GM23338 (cell line): ENCODE results near the gene ACTR10. TPM values are rescaled to one million over a fixed set of nuclear protein-coding genes. Genes with fewer than 3 reads are reported as not detected.

ENCODE experiments used
- ATAC-seq: fragments of 200-7000 bp; cut with Tn5 transposase; 3 replicates; pipeline ENCODE4 v1.9.1; 2020
- DNase-seq: peaks from one replicate; pipeline ENCODE4 v3.0.0-alpha.2; 2015; ENCODE audit warnings: low spot score
- H2AFZ ChIP-seq: fragments of 200-600 bp; sonication (generic); 2 replicates; pipeline ENCODE4 v1.8.0; 2016; ENCODE audit warnings: antibody characterized with exemption, mild to moderate bottlenecking, moderate library complexity
- H3F3A ChIP-seq: fragments of 200-600 bp; sonication (generic); replicated peaks from 2 replicates; pipeline ENCODE4 v1.8.0; 2017; ENCODE audit warnings: antibody characterized with exemption, mixed run types, low read depth
- H3K27ac ChIP-seq: fragments of 200-600 bp; sonication (generic); 2 replicates; pipeline ENCODE4 v1.6.1; 2016; ENCODE audit warnings: low read depth
- H3K27me3 ChIP-seq: fragments of 200-600 bp; sonication (generic); 2 replicates; pipeline ENCODE4 v1.8.0; 2016; ENCODE audit warnings: mild to moderate bottlenecking, mixed run types, moderate library complexity; ENCODE audit not compliant: insufficient read depth
- H3K36me3 ChIP-seq: fragments of 200-600 bp; sonication (generic); 2 replicates; pipeline ENCODE4 v1.8.0; 2016; ENCODE audit warnings: mild to moderate bottlenecking; ENCODE audit not compliant: insufficient read depth
- H3K4me1 ChIP-seq: fragments of 200-600 bp; sonication (generic); 2 replicates; pipeline ENCODE4 v1.8.0; 2016; ENCODE audit warnings: mild to moderate bottlenecking, moderate library complexity; ENCODE audit not compliant: insufficient read depth
- H3K4me2 ChIP-seq: fragments of 200-600 bp; sonication (generic); 2 replicates; pipeline ENCODE4 v1.7.1; 2017; ENCODE audit warnings: mixed run types
- H3K4me3 ChIP-seq: fragments of 200-600 bp; sonication (generic); 2 replicates; pipeline ENCODE4 v1.6.1; 2016; ENCODE audit warnings: mixed run types
- H3K79me2 ChIP-seq: fragments of 200-600 bp; sonication (generic); replicated peaks from 2 replicates; pipeline ENCODE4 v1.8.0; 2017; ENCODE audit warnings: mild to moderate bottlenecking; ENCODE audit not compliant: insufficient read depth
- H3K9me2 ChIP-seq: fragments of 200-600 bp; sonication (generic); 2 replicates; pipeline ENCODE4 v1.8.0; 2017; ENCODE audit not compliant: insufficient read depth
- H4K20me1 ChIP-seq: fragments of 200-600 bp; sonication (generic); replicated peaks from 2 replicates; pipeline ENCODE4 v1.8.0; 2017; ENCODE audit warnings: mild to moderate bottlenecking; ENCODE audit not compliant: insufficient read depth
- H3K27ac Mint-ChIP-seq: 2 replicates; pipeline ENCODE4 v1.8.0; 2020; ENCODE audit warnings: inconsistent platforms, mild to moderate bottlenecking, moderate library complexity, mixed read lengths
- H3K27me3 Mint-ChIP-seq: 3 replicates; pipeline ENCODE4 v1.8.0; 2022; ENCODE audit warnings: low read depth, mild to moderate bottlenecking, moderate library complexity, mixed read lengths, inconsistent platforms; ENCODE audit not compliant: insufficient read depth, poor library complexity
- H3K36me3 Mint-ChIP-seq: 3 replicates; pipeline ENCODE4 v1.8.0; 2021; ENCODE audit warnings: low read depth, mild to moderate bottlenecking, inconsistent platforms, moderate library complexity, mixed read lengths
- H3K4me1 Mint-ChIP-seq: 3 replicates; pipeline ENCODE4 v1.8.0; 2020; ENCODE audit warnings: mild to moderate bottlenecking, inconsistent platforms, mixed read lengths
- H3K4me3 Mint-ChIP-seq: 3 replicates; pipeline ENCODE4 v1.8.0; 2021; ENCODE audit warnings: moderate library complexity, mild to moderate bottlenecking, inconsistent platforms, mixed read lengths
- H3K9me3 Mint-ChIP-seq: 3 replicates; pipeline ENCODE4 v1.8.0; 2020; ENCODE audit warnings: moderate library complexity, mild to moderate bottlenecking, inconsistent platforms, mixed read lengths
- CREB1 ChIP-seq: fragments of 250-450 bp; sonication (Bioruptor Pico); IDR thresholded peaks from 2 replicates; pipeline ENCODE4 v1.5.0; 2020; ENCODE audit warnings: low read depth, mild to moderate bottlenecking, moderate library complexity
- EZH2phosphoT487 ChIP-seq: fragments of 200-600 bp; sonication (generic); IDR thresholded peaks from one replicate; pipeline ENCODE4 v1.8.1; 2018; ENCODE audit warnings: antibody characterized with exemption; ENCODE audit not compliant: unreplicated experiment
- NANOG ChIP-seq: IDR thresholded peaks from 2 replicates; pipeline ENCODE4 v1.6.1; 2016; ENCODE audit warnings: antibody characterized with exemption, borderline replicate concordance
- POLR2AphosphoS5 ChIP-seq: IDR thresholded peaks from 2 replicates; pipeline ENCODE4 v1.6.1; 2016; ENCODE audit warnings: antibody characterized with exemption, low read depth
- STAT1 ChIP-seq: IDR thresholded peaks from one replicate; pipeline ENCODE4 v1.6.1; 2016; ENCODE audit warnings: antibody characterized with exemption; ENCODE audit not compliant: unreplicated experiment
- ZNF114 ChIP-seq: fragments of 250-450 bp; sonication (Bioruptor Pico); IDR thresholded peaks from 2 replicates; pipeline ENCODE4 v1.5.0; 2020; ENCODE audit warnings: mild to moderate bottlenecking, moderate library complexity
- polyA plus RNA-seq: library from polyadenylated mRNA; unstranded; fragments of >200 nt; fragmentation: Nextera tagmentation; extraction: Ambion mirVana; gene quantifications from 2 replicates; pipeline ENCODE4 v1.2.1, GENCODE V29; 2016
- total RNA-seq: library from RNA; depleted of rRNA; stranded (reverse); fragments of >200 nt; shearing (Covaris generic); gene quantifications from 2 replicates; pipeline ENCODE4 v1.2.3, GENCODE V29; 2014
- TF ChIP-seq, protein P1 (sequence below): IDR thresholded peaks from 2 replicates; pipeline ENCODE4 v1.6.1; 2016; ENCODE audit warnings: antibody characterized with exemption
- TF ChIP-seq, protein P2 (sequence below): IDR thresholded peaks from one replicate; pipeline ENCODE4 v1.6.1; 2018; ENCODE audit warnings: antibody characterized with exemption; ENCODE audit not compliant: unreplicated experiment
- TF ChIP-seq, protein P3 (sequence below), 2 experiments: fragments of 200-600 bp in 1 of 2; sonication (generic) in 1 of 2; conservative IDR thresholded peaks; 2 replicates each; pipeline versions ENCODE4 v1.5.1 to v1.6.1; 2016 to 2017; ENCODE audit warnings: antibody characterized with exemption in 2 of 2, low read depth in 2 of 2, mild to moderate bottlenecking in 2 of 2, moderate library complexity in 1 of 2

Gene ACTR10
- total and polyA plus RNA-seq, 2 experiments from 2014 or later: 30.8 to 50.2 TPM

DNA sequence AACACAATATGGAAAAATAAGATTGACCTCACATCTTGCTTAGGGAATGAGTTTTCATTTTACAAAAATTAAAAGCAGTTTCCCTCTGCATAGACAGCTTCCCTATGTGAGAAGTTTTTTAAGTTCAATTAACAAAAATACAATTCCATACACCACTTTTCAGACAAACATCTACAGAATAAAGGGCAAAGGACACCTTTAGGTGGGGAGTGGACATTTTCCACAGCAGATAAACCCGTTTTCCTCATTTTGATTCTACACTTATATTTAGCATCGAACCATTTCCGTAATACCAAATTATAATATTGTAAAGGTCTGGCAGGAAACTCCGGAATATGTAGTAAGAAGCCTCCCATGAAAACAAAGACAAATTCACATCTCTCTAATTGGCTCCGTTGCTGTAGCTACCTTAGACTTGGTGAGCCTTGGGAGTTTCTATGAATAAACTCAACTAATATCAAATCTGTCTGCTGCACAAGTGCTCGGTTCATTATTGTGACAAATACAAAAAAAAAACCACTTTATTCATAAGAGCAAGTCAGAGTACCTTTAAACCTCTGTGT is 49.6 kb upstream of the ACTR10 start (continued):
- TF ChIP-seq, protein P1, sequence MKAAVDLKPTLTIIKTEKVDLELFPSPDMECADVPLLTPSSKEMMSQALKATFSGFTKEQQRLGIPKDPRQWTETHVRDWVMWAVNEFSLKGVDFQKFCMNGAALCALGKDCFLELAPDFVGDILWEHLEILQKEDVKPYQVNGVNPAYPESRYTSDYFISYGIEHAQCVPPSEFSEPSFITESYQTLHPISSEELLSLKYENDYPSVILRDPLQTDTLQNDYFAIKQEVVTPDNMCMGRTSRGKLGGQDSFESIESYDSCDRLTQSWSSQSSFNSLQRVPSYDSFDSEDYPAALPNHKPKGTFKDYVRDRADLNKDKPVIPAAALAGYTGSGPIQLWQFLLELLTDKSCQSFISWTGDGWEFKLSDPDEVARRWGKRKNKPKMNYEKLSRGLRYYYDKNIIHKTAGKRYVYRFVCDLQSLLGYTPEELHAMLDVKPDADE: no peak
- TF ChIP-seq, protein P2, sequence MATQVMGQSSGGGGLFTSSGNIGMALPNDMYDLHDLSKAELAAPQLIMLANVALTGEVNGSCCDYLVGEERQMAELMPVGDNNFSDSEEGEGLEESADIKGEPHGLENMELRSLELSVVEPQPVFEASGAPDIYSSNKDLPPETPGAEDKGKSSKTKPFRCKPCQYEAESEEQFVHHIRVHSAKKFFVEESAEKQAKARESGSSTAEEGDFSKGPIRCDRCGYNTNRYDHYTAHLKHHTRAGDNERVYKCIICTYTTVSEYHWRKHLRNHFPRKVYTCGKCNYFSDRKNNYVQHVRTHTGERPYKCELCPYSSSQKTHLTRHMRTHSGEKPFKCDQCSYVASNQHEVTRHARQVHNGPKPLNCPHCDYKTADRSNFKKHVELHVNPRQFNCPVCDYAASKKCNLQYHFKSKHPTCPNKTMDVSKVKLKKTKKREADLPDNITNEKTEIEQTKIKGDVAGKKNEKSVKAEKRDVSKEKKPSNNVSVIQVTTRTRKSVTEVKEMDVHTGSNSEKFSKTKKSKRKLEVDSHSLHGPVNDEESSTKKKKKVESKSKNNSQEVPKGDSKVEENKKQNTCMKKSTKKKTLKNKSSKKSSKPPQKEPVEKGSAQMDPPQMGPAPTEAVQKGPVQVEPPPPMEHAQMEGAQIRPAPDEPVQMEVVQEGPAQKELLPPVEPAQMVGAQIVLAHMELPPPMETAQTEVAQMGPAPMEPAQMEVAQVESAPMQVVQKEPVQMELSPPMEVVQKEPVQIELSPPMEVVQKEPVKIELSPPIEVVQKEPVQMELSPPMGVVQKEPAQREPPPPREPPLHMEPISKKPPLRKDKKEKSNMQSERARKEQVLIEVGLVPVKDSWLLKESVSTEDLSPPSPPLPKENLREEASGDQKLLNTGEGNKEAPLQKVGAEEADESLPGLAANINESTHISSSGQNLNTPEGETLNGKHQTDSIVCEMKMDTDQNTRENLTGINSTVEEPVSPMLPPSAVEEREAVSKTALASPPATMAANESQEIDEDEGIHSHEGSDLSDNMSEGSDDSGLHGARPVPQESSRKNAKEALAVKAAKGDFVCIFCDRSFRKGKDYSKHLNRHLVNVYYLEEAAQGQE: no peak
- TF ChIP-seq POLR2AphosphoS5 (no peak), CREB1 (CRISPR knock-in tag) (no peak), EZH2phosphoT487 (no peak), STAT1 (no peak), NANOG (no peak)

DNA sequence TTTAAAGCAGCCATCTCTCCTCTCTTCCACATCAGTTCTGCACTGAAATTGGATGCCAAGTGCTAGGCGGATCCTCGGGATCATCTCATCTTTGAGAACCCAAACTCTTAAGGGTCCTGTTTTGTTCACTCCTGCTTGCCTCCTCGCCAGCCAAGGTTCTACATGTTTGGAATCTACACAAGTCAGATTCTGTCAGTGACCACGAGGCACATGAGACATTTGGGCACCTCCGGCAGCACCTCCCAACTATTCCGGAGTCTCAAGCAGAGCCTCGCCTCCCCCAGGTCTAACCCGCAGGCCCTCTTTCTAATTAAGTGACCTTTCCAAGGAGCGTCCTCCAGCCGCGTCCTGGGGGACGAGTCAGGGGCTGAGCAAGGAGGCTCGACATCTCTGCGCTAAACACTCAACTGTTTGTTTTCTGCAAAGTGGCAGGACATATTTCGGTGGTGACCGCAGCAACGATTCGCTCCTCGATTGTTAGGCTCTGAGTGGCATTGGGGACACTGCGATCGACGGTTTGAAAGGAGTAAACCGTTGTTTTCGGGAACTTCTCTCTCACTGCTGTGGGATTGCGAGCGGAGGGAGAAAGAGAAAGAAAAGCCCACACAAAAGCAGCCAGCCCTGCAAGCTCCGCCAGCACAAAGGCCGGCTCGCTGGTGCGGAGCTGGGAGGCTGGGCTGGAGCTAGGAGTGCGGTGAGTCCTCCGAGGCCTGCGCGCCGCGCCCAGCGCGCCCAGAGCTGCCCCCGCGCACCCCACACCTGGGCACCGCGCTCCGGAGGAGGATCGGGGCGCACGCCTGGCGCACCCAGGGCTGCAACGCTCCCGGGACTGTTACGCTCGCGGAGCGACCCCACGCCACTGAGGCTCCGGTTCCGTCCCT is 48.6 kb upstream of the ACTR10 start:
- peaks cover 39% of the 10 kb centered on the region for H3K4me1 ChIP-seq
- H3K27ac Mint-ChIP-seq: no peak overlapping the region
- H3K36me3 ChIP-seq: no peaks in the 10 kb centered on the region
- ATAC-seq (peak; percentile 73), DNase-seq (peak; percentile 64)
- peak overlapping the region; percentile 96 for H3K4me3 ChIP-seq
- peaks cover 8% of the 10 kb centered on the region; the same call in 1 of the 2 replicates for H3F3A ChIP-seq
- H3K79me2 ChIP-seq: no peaks in the 10 kb centered on the region
- H3K9me2 ChIP-seq: no peaks in the 10 kb centered on the region; the same call in 1 of the 2 replicates
- peak overlapping the region; percentile 99 for H2AFZ ChIP-seq
- H4K20me1 ChIP-seq: 0 out of 2 replicates have a peak, but pooled peaks cover 5% of the 10 kb centered on the region
- H3K36me3 Mint-ChIP-seq: no peaks in the 10 kb centered on the region
- peaks cover 22% of the 10 kb centered on the region for H3K27me3 ChIP-seq
- H3K4me1 Mint-ChIP-seq: peaks cover 36% of the 10 kb centered on the region
- H3K27me3 Mint-ChIP-seq: peaks cover 16% of the 10 kb centered on the region
- no peaks in the 10 kb centered on the region for H3K9me3 Mint-ChIP-seq
- H3K4me2 ChIP-seq: peak overlapping the region; percentile 99
- H3K27ac ChIP-seq: no peak overlapping the region
- H3K4me3 Mint-ChIP-seq: peak overlapping the region; percentile 88
- TF ChIP-seq, protein P1: no peak
- no peak for TF ChIP-seq ZNF114 (CRISPR knock-in tag)
- TF ChIP-seq, protein P2: no peak
- TF ChIP-seq STAT1: no peak
- TF ChIP-seq, protein P3, sequence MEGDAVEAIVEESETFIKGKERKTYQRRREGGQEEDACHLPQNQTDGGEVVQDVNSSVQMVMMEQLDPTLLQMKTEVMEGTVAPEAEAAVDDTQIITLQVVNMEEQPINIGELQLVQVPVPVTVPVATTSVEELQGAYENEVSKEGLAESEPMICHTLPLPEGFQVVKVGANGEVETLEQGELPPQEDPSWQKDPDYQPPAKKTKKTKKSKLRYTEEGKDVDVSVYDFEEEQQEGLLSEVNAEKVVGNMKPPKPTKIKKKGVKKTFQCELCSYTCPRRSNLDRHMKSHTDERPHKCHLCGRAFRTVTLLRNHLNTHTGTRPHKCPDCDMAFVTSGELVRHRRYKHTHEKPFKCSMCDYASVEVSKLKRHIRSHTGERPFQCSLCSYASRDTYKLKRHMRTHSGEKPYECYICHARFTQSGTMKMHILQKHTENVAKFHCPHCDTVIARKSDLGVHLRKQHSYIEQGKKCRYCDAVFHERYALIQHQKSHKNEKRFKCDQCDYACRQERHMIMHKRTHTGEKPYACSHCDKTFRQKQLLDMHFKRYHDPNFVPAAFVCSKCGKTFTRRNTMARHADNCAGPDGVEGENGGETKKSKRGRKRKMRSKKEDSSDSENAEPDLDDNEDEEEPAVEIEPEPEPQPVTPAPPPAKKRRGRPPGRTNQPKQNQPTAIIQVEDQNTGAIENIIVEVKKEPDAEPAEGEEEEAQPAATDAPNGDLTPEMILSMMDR (conservative IDR thresholded peaks at IDR 0.05; ENCODE audit: low read depth in 2 of 2): no peak
